Fibroblast of the aortic adventitia (primary cell): Measurements from ENCODE around the gene SMCO4. TPM values are rescaled to one million over a fixed set of nuclear protein-coding genes. Genes with fewer than 3 reads are reported as not detected.

Experiments
- DNase-seq: peaks from one replicate; pipeline ENCODE4 v3.0.0-alpha.2; 2010; ENCODE audit warnings: low read depth
- H3K4me3 ChIP-seq: 2 replicates; pipeline ENCODE4 v1.5.1; 2011; ENCODE audit warnings: low read depth, mild to moderate bottlenecking, control low read depth, low read length, moderate library complexity
- total RNA-seq: library from RNA; depleted of rRNA; stranded (reverse); fragments of >200 nt; gene quantifications from 2 replicates; pipeline ENCODE4 v1.2.3, GENCODE V29; 2012; ENCODE audit warnings: low replicate concordance
- TF ChIP-seq, protein P1 (sequence below): IDR thresholded peaks from 2 replicates; pipeline ENCODE4 v1.5.1; 2011; ENCODE audit warnings: mild to moderate bottlenecking, low read length, control low read depth, inconsistent platforms; ENCODE audit not compliant: insufficient read depth

The SMCO4 gene
- total RNA-seq, 1 donor = 7.3 TPM

DNA sequence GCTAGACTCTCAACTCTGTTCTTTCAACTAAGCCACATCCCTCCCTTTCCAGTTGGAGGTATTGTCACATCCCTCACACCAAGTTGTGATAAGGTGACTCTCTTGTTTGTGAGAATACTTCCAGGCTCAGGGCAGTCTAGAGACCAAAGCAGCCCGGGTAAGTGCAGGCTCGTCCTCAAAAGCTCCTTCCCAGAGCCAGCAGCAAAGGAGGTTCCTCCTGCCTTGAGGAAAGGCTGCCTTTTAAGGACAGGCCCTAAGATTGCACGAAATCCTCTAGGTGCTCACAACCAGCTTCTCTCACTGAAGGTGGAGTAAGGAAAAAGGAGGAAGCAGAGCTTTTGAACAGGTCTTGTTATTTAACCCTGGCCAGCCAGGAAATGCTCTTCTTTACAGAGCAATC is 53.4 kb downstream of the SMCO4 start:
- TF ChIP-seq, protein P1, sequence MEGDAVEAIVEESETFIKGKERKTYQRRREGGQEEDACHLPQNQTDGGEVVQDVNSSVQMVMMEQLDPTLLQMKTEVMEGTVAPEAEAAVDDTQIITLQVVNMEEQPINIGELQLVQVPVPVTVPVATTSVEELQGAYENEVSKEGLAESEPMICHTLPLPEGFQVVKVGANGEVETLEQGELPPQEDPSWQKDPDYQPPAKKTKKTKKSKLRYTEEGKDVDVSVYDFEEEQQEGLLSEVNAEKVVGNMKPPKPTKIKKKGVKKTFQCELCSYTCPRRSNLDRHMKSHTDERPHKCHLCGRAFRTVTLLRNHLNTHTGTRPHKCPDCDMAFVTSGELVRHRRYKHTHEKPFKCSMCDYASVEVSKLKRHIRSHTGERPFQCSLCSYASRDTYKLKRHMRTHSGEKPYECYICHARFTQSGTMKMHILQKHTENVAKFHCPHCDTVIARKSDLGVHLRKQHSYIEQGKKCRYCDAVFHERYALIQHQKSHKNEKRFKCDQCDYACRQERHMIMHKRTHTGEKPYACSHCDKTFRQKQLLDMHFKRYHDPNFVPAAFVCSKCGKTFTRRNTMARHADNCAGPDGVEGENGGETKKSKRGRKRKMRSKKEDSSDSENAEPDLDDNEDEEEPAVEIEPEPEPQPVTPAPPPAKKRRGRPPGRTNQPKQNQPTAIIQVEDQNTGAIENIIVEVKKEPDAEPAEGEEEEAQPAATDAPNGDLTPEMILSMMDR = no peak
- no peak overlapping the region for H3K4me3 ChIP-seq
- DNase-seq = no peak

DNA sequence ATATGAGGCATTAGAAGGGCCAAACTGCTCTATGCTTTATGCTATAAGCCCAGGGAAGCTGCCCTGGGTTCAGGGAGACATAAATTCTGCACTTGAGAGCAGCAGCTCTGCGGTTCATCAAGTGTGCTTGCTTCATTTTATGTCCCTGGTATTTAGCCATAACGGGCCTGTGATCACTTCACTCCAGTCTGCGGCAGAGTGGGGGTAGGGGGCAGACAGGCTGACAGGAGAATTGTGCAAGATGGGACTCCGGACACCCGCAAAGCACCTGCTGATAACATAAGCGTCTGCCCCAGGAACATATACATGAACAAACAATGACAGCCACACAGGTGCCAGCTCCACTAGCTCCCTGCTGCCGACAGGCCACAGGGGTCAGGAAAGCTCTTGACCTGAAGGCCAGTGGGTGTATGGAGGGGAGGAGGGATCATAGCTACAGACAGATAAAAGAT is 56.1 kb downstream of the SMCO4 start:
- TF ChIP-seq, protein P1 = no peak
- no peak for DNase-seq
- no peak overlapping the region for H3K4me3 ChIP-seq

DNA sequence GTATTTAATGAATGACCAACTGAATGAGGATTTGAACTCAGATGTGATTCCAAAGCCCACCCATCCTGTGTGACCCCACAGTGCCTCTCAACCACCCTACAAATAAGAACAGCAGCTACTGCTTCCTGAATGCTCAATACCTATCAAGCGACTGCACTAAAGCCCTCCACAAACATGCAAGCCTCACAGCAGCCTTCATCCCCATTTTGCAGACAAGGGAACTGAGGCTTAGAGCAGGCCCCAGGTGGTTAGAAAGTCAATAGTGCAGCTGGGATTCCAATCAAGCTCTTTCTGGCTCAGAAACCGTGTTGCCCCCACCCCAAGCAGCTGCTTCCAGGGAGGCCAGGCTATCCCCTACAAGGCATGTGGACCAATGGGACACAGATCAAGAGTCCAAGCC is 57.2 kb downstream of the SMCO4 start:
- TF ChIP-seq, protein P1 = no peak
- no peak overlapping the region for H3K4me3 ChIP-seq
- no peak for DNase-seq

DNA sequence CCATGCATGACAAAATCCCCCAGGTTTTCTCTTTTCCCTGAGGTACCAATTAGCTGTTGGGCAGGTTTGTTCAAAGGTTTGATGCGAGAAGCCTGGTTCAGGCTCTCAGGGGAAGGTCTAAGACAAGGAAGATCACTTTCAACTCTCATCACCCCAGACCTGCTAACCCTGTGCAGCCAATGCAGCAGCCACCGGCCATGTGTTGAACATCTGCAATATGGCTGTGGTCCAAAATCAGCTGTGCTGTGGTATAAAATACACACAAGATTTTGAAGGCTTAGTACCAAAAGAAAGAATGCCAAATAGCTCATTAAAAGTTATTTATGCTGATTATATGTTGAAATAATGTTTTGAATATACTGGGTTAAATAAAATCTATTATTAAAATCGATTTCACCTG is 58.5 kb downstream of the SMCO4 start:
- no peak overlapping the region for H3K4me3 ChIP-seq
- DNase-seq = peak; percentile 53
- TF ChIP-seq, protein P1 = no peak

DNA sequence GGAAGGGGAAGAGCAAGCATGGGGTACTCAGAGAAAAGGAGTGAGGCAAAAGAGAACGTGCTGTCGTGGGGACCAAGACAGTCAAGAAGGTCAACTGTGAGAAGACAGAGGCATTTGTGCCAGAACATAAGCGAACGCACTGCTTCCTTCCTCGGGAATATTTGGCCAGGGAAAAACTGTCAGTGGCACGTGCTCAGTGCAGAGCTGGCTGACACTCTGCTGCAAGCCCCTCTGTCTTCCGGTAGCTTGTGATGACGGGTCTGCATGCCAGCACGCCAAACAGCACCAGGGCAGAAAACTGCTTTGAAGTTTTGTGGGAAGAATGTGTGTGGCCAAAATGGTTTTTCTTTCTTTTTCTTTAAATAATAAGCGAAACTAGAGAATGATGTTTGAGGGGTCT is 60.6 kb downstream of the SMCO4 start:
- TF ChIP-seq, protein P1 = no peak
- no peak for DNase-seq
- H3K4me3 ChIP-seq = no peak overlapping the region

DNA sequence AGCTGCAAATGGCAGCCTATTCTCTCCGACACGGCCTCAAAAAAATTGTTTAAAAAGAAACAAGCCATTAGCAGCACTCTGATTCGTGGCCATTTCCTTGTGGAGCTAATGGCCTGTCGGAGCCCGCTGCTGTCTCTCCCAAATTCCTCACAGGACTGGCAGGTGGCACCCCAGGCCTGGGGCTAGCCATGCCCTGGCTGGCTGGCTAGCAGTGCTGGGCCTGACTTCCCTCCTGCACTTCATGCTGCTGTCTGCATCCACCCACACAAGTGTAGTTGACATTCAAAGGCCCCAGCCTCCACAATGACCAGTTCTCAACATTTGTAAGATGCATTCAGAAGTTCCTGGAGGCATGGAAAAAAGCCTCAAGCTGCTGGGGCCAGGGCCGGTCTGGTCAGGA is 61.5 kb downstream of the SMCO4 start:
- TF ChIP-seq, protein P1 = no peak
- no peak for DNase-seq
- H3K4me3 ChIP-seq = no peak overlapping the region

DNA sequence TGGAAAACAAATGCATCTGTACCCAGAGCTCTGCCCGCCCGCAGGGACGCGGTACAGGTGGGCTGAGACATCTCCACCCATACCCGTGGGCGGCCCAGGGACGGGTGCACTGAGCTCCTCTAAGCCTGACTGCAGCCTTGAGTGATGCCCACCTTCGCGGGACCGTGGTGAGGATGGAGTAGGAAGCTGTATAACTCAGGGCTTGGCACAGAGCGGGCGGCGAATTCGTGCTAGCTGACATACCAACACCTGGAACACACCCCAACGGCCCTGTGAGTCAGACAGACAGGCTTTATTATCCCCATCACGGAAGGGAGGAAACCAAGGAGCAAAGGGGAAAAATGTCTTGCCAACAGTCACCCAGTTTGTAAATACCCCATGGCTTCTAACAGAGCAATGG is 61.9 kb downstream of the SMCO4 start:
- H3K4me3 ChIP-seq = no peak overlapping the region
- TF ChIP-seq, protein P1 = no peak
- DNase-seq = no peak
